RWPE1 (cell line): Measurements from ENCODE around the gene ZNRF2.

Experiments used
- CTCF ChIA-PET: fragments of 350-600 bp; sonication (Branson Sonifier 250); formaldehyde crosslinking; extraction: SDS; loops from one replicate; lab custom pipeline; 2021; lab: Yijun Ruan, JAX
- POLR2A ChIA-PET: fragments of 400-600 bp; formaldehyde crosslinking; extraction: SDS; loops from one replicate; lab custom pipeline; 2020; ENCODE audit warnings: antibody characterized with exemption; ENCODE audit not compliant: low non-redundant PET; lab: Yijun Ruan, JAX
- DNase-seq: peaks from one replicate; pipeline ENCODE4 v3.0.0; 2012; ENCODE audit warnings: low spot score
- H3K27ac ChIP-seq: fragments of 450-650 bp; 2 replicates; pipeline ENCODE4 v1.5.1; 2017
- CTCF ChIP-seq: fragments of 450-650 bp; conservative IDR thresholded peaks from 2 replicates; pipeline ENCODE4 v1.5.1; 2017; ENCODE audit warnings: low read depth, mild to moderate bottlenecking

Gene ZNRF2

DNA sequence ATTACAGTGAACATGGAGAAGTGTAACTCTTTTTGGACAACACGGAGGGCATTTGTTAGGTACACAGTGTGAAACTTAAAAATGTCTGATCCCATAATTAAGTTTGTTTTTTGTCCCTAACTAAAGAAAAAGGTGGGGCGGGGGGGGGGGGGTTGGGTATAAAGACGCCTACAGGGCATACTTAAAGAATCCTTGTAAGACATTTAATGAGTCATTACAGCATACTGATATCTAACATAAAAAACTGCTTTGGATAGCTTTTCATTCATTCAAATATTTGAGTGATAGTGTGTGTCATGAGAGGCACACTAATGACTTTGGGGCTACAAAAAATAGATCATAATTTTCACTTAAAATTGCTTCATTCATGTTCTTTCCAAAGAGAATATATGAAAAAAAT lies 31.2 kb downstream of the ZNRF2 start:
- CTCF ChIA-PET: no interaction called here
- no peak for TF ChIP-seq CTCF
- peak; percentile 58 for DNase-seq
- no peak overlapping the region for H3K27ac ChIP-seq
- POLR2A ChIA-PET: no interaction called here

DNA sequence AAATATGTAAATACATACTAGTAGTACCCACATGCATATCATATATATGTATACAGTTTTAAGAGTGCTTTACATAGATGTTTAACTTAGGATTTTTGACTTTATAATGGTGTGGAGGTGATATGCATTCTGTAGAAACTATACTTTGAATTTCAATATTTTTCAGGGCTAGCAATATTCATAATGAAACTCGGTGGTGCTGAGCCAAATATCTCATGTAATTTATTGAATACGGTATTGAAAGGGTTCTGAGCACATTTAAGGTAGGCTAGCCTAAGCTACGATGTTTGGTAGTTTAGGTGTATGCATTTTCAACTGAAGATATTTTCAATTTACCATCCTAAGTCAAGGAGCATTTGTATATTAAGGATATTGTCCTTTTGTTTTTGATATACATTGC lies 36.0 kb downstream of the ZNRF2 start:
- ChIA-PET POLR2A (no interaction called here), CTCF (interaction anchor here (0.6 kb wide), 1 partner anchor 1822 kb away, joined by 3 read pairs; no protein-coding TSS in a partner anchor)
- no peak for DNase-seq
- H3K27ac ChIP-seq: no peak overlapping the region
- no peak for TF ChIP-seq CTCF

GRCh38 chr7:30321089-30321881 lies 36.9 kb downstream of the ZNRF2 start:
- ChIA-PET CTCF (interaction anchor here (0.6 kb wide), 1 partner anchor 1821 kb away, joined by 3 read pairs; no protein-coding TSS in a partner anchor), POLR2A (no interaction called here)
- DNase-seq: no peak
- TF ChIP-seq CTCF: no peak
- no peak overlapping the region for H3K27ac ChIP-seq

DNA sequence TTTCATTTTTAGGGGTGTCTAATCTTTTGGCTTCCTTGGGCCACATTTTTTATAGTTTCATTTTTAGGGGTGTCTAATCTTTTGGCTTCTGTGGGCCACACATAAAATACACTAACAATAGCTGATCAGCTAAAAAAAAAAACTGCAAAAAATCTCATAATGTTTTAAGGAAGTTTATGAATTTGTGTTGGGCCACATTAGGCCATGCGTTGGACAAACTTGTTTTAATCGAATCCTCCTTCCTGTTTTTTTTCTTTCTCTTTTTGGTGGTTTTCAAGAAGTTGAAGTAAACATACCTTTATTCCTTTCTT lies 37.4 kb downstream of the ZNRF2 start:
- TF ChIP-seq CTCF: no peak
- POLR2A ChIA-PET: interaction anchor here (0.7 kb wide), 1 partner anchor 247 kb away, joined by 4 read pairs; no protein-coding TSS in a partner anchor
- no peak for DNase-seq
- CTCF ChIA-PET: interaction anchor here (0.7 kb wide), 1 partner anchor 810 kb away, joined by 3 read pairs; no protein-coding TSS in a partner anchor
- H3K27ac ChIP-seq: no peak overlapping the region

DNA sequence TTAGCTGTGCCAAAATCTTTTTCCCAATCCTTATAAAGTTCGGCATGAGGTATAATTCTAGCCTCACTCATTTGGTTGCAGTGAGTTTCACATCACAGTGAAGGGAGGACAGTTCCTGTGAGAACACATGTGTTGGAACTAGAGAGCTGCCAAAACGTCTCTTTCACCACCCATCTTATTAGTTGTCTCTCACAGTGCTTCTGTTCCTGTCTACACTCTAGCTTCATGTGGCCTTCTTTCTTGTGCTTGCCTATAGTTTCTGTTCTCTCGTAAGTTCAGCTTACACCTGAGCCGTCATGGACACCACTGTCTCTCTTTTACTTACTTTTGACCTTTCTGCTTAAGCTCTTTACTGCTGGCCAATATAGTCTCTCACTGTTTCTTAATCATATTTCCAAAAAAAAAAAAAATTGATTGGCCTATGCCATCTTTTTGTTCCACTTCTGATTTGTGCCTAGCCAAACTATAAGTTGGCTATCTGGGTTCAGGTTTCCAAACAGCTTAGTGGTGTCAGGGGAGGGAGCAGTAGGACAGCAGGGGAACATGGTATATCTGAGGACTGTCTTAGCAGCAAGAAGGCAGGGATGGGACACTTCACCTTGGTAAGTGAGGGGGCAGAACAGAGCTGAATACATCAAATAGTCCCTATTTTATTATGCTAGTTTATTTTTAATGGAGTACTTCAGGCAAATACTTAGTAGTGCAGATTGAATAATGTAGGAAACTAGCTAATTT lies 38.0 kb downstream of the ZNRF2 start:
- TF ChIP-seq CTCF: no peak
- no peak for DNase-seq
- ChIA-PET CTCF (interaction anchor here (0.7 kb wide), 2 partner anchors 158 to 809 kb away, joined by 3 read pairs; no protein-coding TSS in a partner anchor), POLR2A (interaction anchor here (0.6 to 0.7 kb wide), 2 partner anchors 248 to 277 kb away, joined by 3 to 4 read pairs; no protein-coding TSS in a partner anchor)
- H3K27ac ChIP-seq: no peak overlapping the region

- H3K27ac ChIP-seq: no peak overlapping the region
- DNase-seq: peak; percentile 62
- TF ChIP-seq CTCF: no peak
- POLR2A ChIA-PET: interaction anchor here (0.6 kb wide), 1 partner anchor 276 kb away, joined by 3 read pairs; no protein-coding TSS in a partner anchor
- CTCF ChIA-PET: interaction anchor here (0.7 kb wide), 1 partner anchor 158 kb away, joined by 3 read pairs; no protein-coding TSS in a partner anchor
Measured at GRCh38 chr7:30323006-30323355, 38.6 kb downstream of the ZNRF2 start.
